Activated CD4-positive, alpha-beta T cell treated with anti-CD3 and anti-CD28 coated beads for 24 hours (primary cell): ENCODE data around the gene ENTPD2.
A peak's percentile ranks its signal among the peaks of the same experiment; 100 is the strongest.
"Not testable (repeated sequence)": the region's sequence is repeated elsewhere in the genome, so short reads cannot be mapped to it uniquely, and the experiment has no call there.

ENCODE experiments used
- DNase-seq, 2 donors: peaks; one replicate each; pipeline ENCODE4 v3.0.0-alpha.2; 2020; ENCODE audit warnings: low read depth in 2 of 2

The ENTPD2 gene

GRCh38 chr9:137064027-137064879, 10.4 kb upstream of the ENTPD2 start:
- peak; percentile 58 to 59 for DNase-seq

DNA sequence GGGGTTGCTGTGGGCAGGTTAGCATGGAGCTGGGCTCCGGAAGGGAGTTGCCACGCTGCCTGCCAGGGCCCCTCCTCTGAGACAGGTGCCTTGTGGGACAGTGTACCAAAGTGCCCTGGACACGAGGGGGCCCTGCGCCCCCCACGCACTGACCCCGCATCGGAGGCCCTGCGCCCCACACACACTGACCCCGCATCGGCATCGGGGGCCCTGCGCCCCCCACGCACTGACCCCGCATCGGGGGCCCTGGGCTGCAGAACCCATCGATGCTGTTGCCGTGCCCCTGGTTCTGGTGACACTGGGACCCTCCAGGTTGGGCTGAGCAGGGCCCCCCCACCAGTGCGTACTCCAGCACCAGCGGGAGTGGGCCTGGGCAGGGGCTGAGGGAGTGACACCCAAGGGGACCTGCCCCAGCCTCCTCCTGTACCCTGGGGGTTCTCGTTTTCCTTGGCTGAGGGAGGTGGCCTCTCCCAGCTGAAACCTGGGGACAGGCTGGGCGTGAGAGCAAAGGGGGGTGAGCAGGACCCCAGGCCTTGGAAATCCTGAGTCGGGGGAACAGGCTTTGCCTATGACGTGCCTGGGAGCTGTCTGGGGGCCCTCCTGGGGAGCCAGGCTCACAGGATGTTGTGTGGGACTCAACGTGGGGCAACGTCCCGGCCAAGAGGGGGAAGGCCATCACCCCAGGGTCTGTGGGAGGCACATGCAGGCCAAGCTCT, 9.6 kb upstream of the ENTPD2 start:
- DNase-seq, result no peak

- not testable (repeated sequence) for DNase-seq
Observed at GRCh38 chr9:137062798-137063197, 8.9 kb upstream of the ENTPD2 start.

DNA sequence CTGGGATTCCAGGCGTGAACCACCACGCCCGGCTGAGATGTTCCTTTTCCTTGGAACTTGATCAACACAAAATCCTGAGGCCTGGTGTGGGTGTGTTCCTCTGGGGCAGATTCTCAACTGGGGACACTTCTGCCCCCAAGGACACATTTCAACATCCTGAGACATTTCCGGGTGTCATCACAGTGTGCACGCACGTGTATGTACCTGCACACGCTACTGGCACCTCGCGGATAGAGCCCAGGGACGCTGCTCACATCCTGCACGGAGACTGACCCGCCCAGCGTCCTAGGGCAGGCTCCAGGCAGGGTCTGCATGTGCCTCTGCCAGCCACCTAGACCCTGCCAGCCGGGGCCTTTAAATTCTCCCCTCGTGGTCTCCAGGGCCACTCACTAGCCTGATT, 8.5 kb upstream of the ENTPD2 start:
- no peak for DNase-seq

DNA sequence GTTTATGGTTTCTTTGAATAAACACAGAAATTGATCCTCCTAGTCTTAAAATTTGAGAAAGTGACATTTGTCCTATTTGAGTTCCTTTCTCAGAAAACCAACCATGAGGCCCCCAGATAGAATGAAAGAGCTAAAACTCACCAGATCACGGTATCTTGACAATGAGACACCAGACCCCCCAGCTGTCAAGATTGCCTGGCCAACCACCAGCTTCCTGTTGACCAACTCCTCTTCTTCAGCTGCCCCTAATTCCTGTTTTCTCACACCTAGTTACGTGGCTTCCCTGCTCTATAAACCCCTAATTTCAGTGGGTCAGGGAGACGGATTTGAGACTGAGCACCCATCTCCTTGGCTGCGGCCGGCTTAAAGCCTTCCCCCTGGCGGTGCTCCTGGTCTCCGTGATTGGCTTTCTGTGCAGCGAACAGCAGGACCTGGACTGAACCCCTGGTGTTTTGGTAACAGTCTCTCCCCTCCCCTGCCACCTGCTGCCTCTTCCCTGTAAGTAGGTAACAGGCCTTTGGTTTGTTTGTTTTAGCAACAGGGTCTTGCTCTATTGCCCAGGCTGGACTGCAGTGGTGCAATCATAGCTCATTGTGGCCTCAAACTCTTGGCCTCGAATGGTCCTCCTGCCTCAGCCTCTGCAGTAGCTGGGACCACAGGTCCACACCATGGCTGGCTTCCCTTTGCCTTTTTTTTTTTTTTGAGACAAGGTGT, 4.8 kb upstream of the ENTPD2 start:
- no peak for DNase-seq

DNA sequence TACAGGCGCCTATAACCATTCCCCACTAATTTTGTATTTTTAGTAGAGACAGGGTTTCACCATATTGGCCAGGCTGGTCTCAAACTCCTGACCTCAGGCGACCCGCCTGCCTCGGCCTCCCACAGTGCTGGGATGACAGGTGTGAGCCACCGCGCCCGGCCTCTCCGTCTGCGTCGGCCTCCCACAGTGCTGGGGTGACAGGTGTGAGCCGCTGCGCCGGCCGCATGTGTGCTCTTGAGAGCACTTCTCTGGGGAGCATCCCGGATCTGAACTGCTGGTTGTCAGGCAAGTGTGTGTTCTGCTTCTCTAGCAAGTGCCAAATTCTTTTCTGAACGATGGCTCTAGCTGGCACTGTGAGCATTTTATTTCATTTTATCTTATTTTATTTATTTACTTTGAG, 3.7 kb upstream of the ENTPD2 start:
- no peak for DNase-seq

- DNase-seq, result no peak
Observed at GRCh38 chr9:137056739-137057415, 3.0 kb upstream of the ENTPD2 start.

- DNase-seq, result no peak
Observed at GRCh38 chr9:137055385-137056364, 1.8 kb upstream of the ENTPD2 start.

GRCh38 chr9:137054932-137055384, 1.1 kb upstream of the ENTPD2 start:
- DNase-seq, result no peak

- no peak for DNase-seq
Observed at GRCh38 chr9:137052998-137053943, 590 bp downstream of the ENTPD2 start.

DNA sequence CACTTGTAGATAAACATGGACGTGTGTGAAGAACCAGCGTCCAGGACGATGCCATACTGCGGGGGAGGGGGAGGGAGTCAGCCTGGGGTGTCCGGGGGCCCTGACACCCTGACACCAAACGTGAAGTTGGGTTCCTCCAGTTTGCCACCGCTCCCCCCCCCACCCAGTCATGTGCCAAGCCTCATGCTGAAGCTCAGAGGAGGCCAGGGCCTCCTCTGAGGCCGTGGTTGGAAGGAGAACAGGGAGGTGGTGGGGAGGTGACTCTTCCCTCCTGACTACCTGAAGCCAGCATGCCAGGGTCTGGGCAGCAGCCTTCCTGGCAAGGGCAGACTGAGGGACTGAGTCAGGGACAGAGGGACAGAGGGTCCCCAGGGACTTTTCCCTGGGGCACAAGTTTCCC, 1.6 kb downstream of the ENTPD2 start:
- no peak for DNase-seq

GRCh38 chr9:137051145-137051724, 2.6 kb downstream of the ENTPD2 start:
- no peak for DNase-seq

GRCh38 chr9:137050570-137050969, 3.3 kb downstream of the ENTPD2 start:
- DNase-seq, result no peak

DNA sequence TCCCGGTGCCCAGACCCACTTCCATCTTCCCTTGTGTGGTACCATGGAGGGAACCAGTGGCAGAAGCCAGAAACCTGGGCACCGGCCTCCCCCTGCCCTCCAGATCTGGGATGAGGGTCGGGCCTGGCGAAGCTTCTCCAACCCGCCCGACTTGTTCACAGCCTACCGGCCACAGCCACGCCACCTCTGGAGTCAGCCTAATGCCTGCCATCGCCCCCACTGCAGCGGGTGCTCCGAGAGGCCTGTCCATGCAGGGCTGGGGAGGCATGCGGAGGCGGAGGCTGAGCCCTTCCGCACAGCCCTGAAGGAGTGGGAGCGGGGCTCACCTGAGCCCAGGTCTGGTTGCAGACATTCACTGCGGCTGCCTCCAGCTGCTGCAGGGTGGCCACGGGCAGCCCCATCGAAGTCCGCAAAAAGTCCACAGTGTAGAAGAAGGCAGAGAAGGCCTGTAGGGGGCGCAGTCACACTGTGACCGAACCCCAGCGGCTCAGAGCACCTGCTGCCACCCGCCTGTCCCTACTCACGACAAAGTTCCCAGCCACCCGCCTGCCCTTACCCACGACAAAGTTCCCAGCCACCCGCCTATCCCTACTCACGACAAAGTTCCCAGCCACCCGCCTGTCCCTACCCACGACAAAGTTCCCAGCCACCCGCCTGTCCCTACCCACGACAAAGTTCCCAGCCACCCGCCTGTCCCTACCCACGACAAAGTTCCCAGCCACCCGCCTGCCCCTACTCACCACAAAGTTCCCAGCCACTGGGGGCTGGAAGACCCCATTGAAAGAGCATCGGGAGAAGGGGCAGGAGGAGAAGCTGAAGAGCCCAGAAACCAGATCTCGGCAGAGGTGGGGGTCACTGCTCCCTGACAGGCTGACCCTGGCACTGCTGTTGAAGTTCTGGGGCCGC, 4.1 kb downstream of the ENTPD2 start:
- DNase-seq, result peak; percentile 38 to 69

DNA sequence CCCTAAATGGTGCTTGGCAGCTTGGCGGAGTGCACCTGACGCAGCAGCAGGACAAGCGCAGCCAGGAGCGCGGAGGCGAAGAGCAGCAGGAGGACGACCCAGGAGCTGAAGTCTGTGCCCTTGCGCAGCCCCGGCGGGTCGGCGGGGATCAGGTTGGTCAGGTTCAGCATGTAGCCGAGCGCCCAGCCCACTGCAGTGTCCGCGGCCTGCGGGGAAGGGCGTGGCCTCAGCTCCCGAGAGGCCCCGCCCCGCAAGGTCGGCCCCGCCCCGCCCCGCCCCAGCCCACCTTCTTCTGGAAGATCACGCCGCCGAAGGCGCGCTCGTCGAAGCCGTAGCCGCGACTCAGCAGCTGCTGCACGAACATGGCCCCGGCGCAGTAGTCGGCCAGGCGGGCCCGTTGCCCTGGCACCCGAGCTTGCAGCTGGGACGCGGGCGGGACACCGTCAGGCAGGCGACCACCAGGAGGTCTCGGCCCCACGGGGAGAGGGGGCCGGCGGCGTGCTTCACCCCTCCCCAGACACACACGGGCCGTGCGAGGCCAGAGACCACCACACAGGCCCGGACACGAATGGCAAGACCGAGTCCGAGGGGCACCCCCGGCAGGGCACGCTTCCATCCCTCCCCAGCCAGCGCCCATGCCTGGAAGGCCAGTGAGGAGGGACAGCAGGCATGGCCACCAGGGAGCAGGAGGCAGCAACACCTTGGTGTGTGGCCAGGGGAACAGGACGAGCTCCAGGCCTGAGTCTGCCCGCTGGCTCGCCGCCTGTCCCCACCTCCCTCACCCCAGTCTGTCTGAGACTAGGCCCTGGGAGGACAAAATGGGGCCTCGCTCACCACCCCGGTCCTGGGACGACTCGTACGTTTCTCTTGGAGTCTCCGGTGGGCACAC, 5.0 kb downstream of the ENTPD2 start:
- no peak for DNase-seq

GRCh38 chr9:137046088-137046787, 7.6 kb downstream of the ENTPD2 start, which contains the start of gene NPDC1:
Gene NPDC1, minus strand, starts transcription at chr9:137046177. Its CDS starts 188 bp downstream, at chr9:137045989.
- DNase-seq, result peak; percentile 71 to 79
